Neural progenitor cell (in vitro differentiated cells): ENCODE data around the gene EDIL3.

Source experiments
- EZH2 ChIP-seq: fragments of 200-600 bp; sonication (generic); IDR thresholded peaks from 2 replicates; pipeline ENCODE4 v1.6.1; 2017; ENCODE audit warnings: antibody characterized with exemption, mild to moderate bottlenecking, moderate library complexity
- TF ChIP-seq, protein P1 (sequence below): fragments of 200-600 bp; sonication (generic); IDR thresholded peaks from 2 replicates; pipeline ENCODE4 v1.5.1; 2017; ENCODE audit warnings: antibody characterized with exemption, mild to moderate bottlenecking

DNA sequence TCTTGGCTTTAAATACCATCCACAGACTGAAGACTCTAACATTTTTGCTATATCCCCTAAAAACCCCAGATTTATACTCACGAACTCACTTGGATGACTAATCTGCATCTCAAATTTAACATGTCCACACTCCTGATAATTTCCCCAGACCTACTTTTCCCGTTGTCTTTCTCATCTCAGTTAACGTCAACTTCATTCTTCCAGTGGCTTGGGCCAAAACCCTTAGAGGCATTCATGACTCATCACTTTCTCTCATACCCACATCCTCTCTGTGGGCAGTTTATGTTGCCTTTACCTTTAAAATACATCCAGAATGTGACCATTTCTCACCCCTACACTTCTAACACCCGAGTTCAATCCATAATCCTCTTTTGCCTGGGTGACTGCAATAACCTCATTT is 96.7 kb downstream of the EDIL3 start:
- TF ChIP-seq, protein P1, sequence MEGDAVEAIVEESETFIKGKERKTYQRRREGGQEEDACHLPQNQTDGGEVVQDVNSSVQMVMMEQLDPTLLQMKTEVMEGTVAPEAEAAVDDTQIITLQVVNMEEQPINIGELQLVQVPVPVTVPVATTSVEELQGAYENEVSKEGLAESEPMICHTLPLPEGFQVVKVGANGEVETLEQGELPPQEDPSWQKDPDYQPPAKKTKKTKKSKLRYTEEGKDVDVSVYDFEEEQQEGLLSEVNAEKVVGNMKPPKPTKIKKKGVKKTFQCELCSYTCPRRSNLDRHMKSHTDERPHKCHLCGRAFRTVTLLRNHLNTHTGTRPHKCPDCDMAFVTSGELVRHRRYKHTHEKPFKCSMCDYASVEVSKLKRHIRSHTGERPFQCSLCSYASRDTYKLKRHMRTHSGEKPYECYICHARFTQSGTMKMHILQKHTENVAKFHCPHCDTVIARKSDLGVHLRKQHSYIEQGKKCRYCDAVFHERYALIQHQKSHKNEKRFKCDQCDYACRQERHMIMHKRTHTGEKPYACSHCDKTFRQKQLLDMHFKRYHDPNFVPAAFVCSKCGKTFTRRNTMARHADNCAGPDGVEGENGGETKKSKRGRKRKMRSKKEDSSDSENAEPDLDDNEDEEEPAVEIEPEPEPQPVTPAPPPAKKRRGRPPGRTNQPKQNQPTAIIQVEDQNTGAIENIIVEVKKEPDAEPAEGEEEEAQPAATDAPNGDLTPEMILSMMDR, result no peak
- TF ChIP-seq EZH2, result no peak
